ENCODE results near the gene ICAM1.

DNA sequence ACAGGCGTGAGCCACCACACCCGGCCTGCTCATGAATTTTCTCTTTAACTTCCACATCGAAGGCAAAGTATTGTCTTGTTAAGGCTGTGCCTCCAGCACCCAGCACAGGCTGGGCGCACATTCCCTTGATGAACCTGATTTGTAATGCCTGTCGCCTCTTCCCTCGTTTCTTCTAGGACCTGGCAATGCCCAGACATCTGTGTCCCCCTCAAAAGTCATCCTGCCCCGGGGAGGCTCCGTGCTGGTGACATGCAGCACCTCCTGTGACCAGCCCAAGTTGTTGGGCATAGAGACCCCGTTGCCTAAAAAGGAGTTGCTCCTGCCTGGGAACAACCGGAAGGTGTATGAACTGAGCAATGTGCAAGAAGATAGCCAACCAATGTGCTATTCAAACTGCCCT lies 3.7 kb downstream of the ICAM1 start:
- TF ChIP-seq, protein P1, sequence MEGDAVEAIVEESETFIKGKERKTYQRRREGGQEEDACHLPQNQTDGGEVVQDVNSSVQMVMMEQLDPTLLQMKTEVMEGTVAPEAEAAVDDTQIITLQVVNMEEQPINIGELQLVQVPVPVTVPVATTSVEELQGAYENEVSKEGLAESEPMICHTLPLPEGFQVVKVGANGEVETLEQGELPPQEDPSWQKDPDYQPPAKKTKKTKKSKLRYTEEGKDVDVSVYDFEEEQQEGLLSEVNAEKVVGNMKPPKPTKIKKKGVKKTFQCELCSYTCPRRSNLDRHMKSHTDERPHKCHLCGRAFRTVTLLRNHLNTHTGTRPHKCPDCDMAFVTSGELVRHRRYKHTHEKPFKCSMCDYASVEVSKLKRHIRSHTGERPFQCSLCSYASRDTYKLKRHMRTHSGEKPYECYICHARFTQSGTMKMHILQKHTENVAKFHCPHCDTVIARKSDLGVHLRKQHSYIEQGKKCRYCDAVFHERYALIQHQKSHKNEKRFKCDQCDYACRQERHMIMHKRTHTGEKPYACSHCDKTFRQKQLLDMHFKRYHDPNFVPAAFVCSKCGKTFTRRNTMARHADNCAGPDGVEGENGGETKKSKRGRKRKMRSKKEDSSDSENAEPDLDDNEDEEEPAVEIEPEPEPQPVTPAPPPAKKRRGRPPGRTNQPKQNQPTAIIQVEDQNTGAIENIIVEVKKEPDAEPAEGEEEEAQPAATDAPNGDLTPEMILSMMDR (IDR thresholded peaks at IDR 0.05): no peak
- no peak for TF ChIP-seq POLR2A (IDR thresholded peaks at IDR 0.05)
